HFF-Myc (cell line): ENCODE results near the gene PRR15.

Experiments
- DNase-seq: peaks from one replicate; pipeline ENCODE4 v3.0.0-alpha.2; 2011; ENCODE audit warnings: low read depth; ENCODE audit errors: extremely low read depth
- H3K4me3 ChIP-seq: replicated peaks from 2 replicates; pipeline ENCODE4 v1.5.1; 2011; ENCODE audit warnings: low read depth, mild to moderate bottlenecking, control low read depth, low read length
- CTCF ChIP-seq: IDR thresholded peaks from 2 replicates; pipeline ENCODE4 v1.5.1; 2012; ENCODE audit warnings: mild to moderate bottlenecking, low read depth, low read length, control low read depth; ENCODE audit errors: missing control alignments

The PRR15 gene

DNA sequence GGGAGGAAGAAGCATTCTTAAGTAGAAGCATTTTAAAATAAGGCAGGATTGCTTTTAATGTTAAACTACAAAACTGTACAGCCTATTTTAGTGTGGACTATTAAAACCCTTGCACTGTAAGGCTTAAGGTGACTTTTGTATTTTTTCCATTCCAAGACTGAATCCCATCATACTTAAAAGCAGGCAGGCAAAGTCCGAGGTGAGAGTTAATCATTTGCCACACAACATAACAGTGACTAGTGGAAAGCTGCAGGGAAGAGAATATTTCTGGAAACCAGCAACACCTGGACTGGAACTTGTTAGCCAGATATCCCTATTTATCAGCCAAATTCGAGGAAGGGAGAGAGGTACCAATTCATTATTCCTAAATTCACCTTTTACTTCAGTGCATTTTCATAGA, 3.5 kb downstream of the PRR15 start:
- DNase-seq, result no peak
- no peak for TF ChIP-seq CTCF
- no peak overlapping the region for H3K4me3 ChIP-seq

- DNase-seq, result no peak
- no peak overlapping the region for H3K4me3 ChIP-seq
- no peak for TF ChIP-seq CTCF
Observed at GRCh38 chr7:29569648-29570047, 6.0 kb downstream of the PRR15 start.

DNA sequence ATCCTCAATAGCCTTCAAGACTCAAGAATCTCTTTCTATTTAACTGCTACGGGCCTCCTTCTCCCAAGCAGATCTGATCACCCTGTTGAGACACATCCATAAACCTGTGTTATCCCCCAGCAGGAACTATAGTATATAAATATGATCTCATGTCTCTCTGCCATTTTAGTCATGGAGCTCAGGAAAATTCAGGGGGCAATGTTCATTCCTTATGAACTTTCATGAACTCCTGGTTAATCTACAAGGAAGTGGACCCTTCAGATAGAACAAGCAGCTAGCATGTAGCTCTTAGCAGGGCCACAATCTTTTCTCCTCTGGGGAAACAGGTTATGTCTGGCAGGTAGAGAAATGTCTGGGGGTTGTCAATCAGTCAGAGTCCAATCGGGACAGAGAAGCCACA, 8.9 kb downstream of the PRR15 start:
- TF ChIP-seq CTCF, result no peak
- no peak for DNase-seq
- no peak overlapping the region for H3K4me3 ChIP-seq

- TF ChIP-seq CTCF, result no peak
- no peak for DNase-seq
- H3K4me3 ChIP-seq, result no peak overlapping the region
Observed at GRCh38 chr7:29573567-29573966, 9.9 kb downstream of the PRR15 start.

DNA sequence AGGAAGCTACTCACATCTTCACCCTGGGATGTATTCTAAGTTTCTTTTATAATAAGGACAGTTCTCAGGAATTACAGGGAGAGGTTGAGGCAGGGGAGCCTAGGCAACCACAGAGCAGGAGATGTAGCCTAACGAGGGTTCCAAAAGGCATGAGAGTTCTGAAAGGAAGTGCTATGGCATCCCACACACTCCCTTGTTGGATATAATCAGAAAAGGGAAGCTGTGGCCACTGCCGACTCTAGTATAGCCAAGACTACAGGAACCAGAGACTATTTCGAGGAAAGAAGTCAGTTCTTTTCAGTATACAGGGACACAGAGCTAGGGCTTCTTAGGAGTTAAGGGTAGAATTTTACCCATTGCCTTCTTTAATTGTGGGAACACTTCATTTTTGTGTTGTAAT, 11.0 kb downstream of the PRR15 start:
- no peak for TF ChIP-seq CTCF
- DNase-seq, result no peak
- no peak overlapping the region for H3K4me3 ChIP-seq

- no peak overlapping the region for H3K4me3 ChIP-seq
- TF ChIP-seq CTCF, result no peak
- DNase-seq, result no peak
Observed at GRCh38 chr7:29587195-29587808, 23.7 kb downstream of the PRR15 start.

DNA sequence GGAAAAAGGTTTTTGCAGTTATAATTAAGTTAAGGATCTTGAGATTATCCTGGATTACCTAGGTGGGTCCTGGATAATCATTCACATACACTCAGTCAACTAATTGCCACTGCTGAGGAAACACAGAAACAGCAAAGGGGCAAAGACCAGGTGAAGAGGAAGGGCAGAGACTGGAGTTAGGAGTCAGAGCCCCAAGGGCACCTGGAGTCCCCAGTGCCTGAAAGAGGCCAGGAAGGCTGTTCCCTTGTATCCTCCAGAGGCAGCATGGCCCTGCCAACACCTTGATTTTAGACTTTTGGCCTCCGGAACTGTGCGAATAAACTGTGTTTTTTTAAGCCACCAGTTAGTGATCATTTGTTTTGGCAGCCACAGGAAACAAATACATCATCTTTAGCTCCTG, 24.6 kb downstream of the PRR15 start:
- no peak for DNase-seq
- H3K4me3 ChIP-seq, result no peak overlapping the region
- TF ChIP-seq CTCF, result no peak
